Keratinocyte (primary cell): ENCODE results near the gene NMBR.
A peak's percentile ranks its signal among the peaks of the same experiment; 100 is the strongest.

Source experiments
- EZH2 ChIP-seq: IDR thresholded peaks from one replicate; pipeline ENCODE4 v1.6.1; 2012; ENCODE audit warnings: inconsistent platforms, mild to moderate bottlenecking, low read length, moderate library complexity
- TF ChIP-seq, protein P1 (sequence below), 3 experiments: IDR thresholded peaks in 1 of 3; conservative IDR thresholded peaks in 1 of 3; optimal IDR thresholded peaks in 1 of 3; 2 replicates in 2 of 3; 3 replicates in 1 of 3; pipeline versions ENCODE3 to v1.5.1; 2011; ENCODE audit warnings: low read length in 3 of 3, mild to moderate bottlenecking in 3 of 3, moderate library complexity in 2 of 3, control low read depth in 1 of 3, inconsistent platforms in 1 of 3; ENCODE audit not compliant: insufficient read depth in 2 of 3; ENCODE audit errors: extremely low read depth in 1 of 3

DNA sequence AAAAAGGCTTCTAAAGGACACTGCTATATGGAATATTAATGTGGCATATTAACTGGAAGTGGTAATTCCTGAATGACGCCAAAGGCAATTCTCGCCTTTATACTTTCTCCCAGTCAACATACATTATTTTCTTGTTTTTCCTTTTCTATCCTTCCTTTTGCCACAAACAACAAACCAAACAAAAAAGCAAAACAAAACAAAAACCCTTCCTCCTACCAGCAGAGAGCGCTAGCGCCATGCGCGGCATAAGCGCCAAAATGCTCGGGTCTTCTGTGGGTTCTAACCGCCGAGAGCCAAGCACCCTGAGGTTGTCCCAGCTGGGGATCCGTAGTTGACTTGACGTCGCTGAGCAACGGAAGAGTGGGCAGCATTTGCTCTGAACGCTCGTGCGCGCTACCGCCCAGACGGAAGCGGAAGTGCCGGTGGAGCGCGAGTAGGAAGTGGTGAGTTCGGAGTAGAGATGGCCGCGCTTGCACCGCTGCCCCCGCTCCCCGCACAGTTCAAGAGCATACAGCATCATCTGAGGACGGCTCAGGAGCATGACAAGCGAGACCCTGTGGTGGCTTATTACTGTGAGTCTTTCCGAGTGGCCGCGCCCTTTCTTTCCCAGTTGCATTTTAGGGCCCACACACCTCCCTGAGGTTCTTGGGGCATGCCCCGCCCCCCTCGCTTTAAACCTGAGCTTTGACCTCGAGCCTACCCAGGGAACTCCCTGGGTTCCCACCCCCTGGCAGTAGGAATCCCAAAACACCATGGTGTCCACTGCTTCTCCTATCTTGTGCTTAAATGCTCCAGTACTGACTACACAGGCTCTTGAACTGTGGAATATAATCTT is at the start of gene NMBR, which contains the start of gene VTA1:
- TF ChIP-seq, protein P1, sequence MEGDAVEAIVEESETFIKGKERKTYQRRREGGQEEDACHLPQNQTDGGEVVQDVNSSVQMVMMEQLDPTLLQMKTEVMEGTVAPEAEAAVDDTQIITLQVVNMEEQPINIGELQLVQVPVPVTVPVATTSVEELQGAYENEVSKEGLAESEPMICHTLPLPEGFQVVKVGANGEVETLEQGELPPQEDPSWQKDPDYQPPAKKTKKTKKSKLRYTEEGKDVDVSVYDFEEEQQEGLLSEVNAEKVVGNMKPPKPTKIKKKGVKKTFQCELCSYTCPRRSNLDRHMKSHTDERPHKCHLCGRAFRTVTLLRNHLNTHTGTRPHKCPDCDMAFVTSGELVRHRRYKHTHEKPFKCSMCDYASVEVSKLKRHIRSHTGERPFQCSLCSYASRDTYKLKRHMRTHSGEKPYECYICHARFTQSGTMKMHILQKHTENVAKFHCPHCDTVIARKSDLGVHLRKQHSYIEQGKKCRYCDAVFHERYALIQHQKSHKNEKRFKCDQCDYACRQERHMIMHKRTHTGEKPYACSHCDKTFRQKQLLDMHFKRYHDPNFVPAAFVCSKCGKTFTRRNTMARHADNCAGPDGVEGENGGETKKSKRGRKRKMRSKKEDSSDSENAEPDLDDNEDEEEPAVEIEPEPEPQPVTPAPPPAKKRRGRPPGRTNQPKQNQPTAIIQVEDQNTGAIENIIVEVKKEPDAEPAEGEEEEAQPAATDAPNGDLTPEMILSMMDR (optimal IDR thresholded peaks at IDR 0.05 in 1 of 3, IDR thresholded peaks at IDR 0.05 in 1 of 3, conservative IDR thresholded peaks at IDR 0.05 in 1 of 3; ENCODE audit: extremely low read depth in 1 of 3, insufficient read depth in 2 of 3, low read length in 3 of 3) = peak; percentile 77 to 93 (median 89)
- TF ChIP-seq EZH2 = no peak
